H9 (cell line): Measurements from ENCODE around the gene CDK5R2. TPM values are rescaled to one million over a fixed set of nuclear protein-coding genes. Genes with fewer than 3 reads are reported as not detected.
A peak's percentile ranks its signal among the peaks of the same experiment; 100 is the strongest.

ENCODE experiments used
- DNase-seq: peaks from one replicate; pipeline ENCODE4 v3.0.0-alpha.2; 2017
- H2AFZ ChIP-seq: one replicate; pipeline ENCODE4 v1.6.1; 2013; ENCODE audit warnings: mild to moderate bottlenecking, low read length, control low read depth, moderate library complexity
- H2AK5ac ChIP-seq: 2 replicates; pipeline ENCODE4 v1.6.1; 2013; ENCODE audit warnings: low read length, control low read depth, mixed read lengths; ENCODE audit not compliant: insufficient read length
- H2BK120ac ChIP-seq: one replicate; pipeline ENCODE4 v1.6.1; 2013; ENCODE audit warnings: low read depth, mild to moderate bottlenecking, low read length, control low read depth, inconsistent platforms; ENCODE audit not compliant: poor library complexity, severe bottlenecking
- H2BK12ac ChIP-seq: 2 replicates; pipeline ENCODE4 v1.6.1; 2013; ENCODE audit warnings: low read length, control low read depth, mixed read lengths, low read depth; ENCODE audit not compliant: insufficient read length
- H2BK15ac ChIP-seq: 2 replicates; pipeline ENCODE4 v1.6.1; 2013; ENCODE audit warnings: low read depth, low read length, control low read depth
- H2BK20ac ChIP-seq: one replicate; pipeline ENCODE4 v1.6.1; 2013; ENCODE audit warnings: low read depth, mild to moderate bottlenecking, low read length, control low read depth, inconsistent platforms; ENCODE audit not compliant: poor library complexity, severe bottlenecking
- H2BK5ac ChIP-seq: 2 replicates; pipeline ENCODE4 v1.6.1; 2013; ENCODE audit warnings: low read length, control low read depth, mixed read lengths; ENCODE audit not compliant: insufficient read length
- H3K14ac ChIP-seq: 2 replicates; pipeline ENCODE4 v1.6.1; 2013; ENCODE audit warnings: low read length, control low read depth; ENCODE audit not compliant: insufficient read depth
- H3K18ac ChIP-seq: 2 replicates; pipeline ENCODE4 v1.6.1; 2013; ENCODE audit warnings: low read depth, mild to moderate bottlenecking, mixed read lengths, low read length, control low read depth; ENCODE audit not compliant: insufficient read length
- H3K23ac ChIP-seq: 2 replicates; pipeline ENCODE4 v1.6.1; 2013; ENCODE audit warnings: low read length, control low read depth, mixed read lengths, low read depth; ENCODE audit not compliant: insufficient read length
- H3K23me2 ChIP-seq: 2 replicates; pipeline ENCODE4 v1.6.1; 2013; ENCODE audit warnings: low read depth, mild to moderate bottlenecking, mixed read lengths, low read length, control low read depth; ENCODE audit not compliant: insufficient read length, poor library complexity, severe bottlenecking
- H3K27ac ChIP-seq: 2 replicates; pipeline ENCODE4 v1.5.1; 2013; ENCODE audit warnings: low read length, control low read depth, mixed read lengths, low read depth; ENCODE audit not compliant: insufficient read length
- H3K27me3 ChIP-seq: 2 replicates; pipeline ENCODE4 v1.6.1; 2013; ENCODE audit warnings: low read length, control low read depth, inconsistent platforms; ENCODE audit not compliant: insufficient read depth
- H3K4ac ChIP-seq: 2 replicates; pipeline ENCODE4 v1.6.1; 2013; ENCODE audit warnings: low read depth, mild to moderate bottlenecking, control low read depth, inconsistent platforms, low read length, moderate library complexity
- H3K4me1 ChIP-seq: 2 replicates; pipeline ENCODE4 v1.6.1; 2013; ENCODE audit warnings: low read length, control low read depth, inconsistent platforms; ENCODE audit not compliant: insufficient read depth
- H3K4me2 ChIP-seq: 2 replicates; pipeline ENCODE4 v1.6.1; 2013; ENCODE audit warnings: low read length, control low read depth, mixed read lengths; ENCODE audit not compliant: insufficient read length, insufficient read depth
- H3K56ac ChIP-seq: 2 replicates; pipeline ENCODE4 v1.6.1; 2013; ENCODE audit warnings: low read depth, mild to moderate bottlenecking, mixed read lengths, low read length, control low read depth; ENCODE audit not compliant: insufficient read length
- H3K79me1 ChIP-seq: 2 replicates; pipeline ENCODE4 v1.6.1; 2013; ENCODE audit warnings: low read depth, mild to moderate bottlenecking, moderate library complexity, low read length, control low read depth, inconsistent platforms; ENCODE audit not compliant: insufficient read depth, poor library complexity, severe bottlenecking
- H3K79me2 ChIP-seq: 2 replicates; pipeline ENCODE4 v1.6.1; 2013; ENCODE audit warnings: low read length, control low read depth, inconsistent platforms; ENCODE audit not compliant: insufficient read depth
- H3K9ac ChIP-seq: 2 replicates; pipeline ENCODE4 v1.6.1; 2013; ENCODE audit warnings: low read length, control low read depth, mixed read lengths; ENCODE audit not compliant: insufficient read length; ENCODE audit errors: extremely low read depth
- H3K9me3 ChIP-seq: one replicate; pipeline ENCODE4 v1.6.1; 2013; ENCODE audit warnings: low read depth, low read length, inconsistent platforms; ENCODE audit not compliant: control insufficient read depth
- H3T11ph ChIP-seq: one replicate; pipeline ENCODE4 v1.6.1; 2013; ENCODE audit warnings: mild to moderate bottlenecking, low read length, control low read depth, inconsistent platforms
- H4K20me1 ChIP-seq: one replicate; pipeline ENCODE4 v1.6.1; 2013; ENCODE audit not compliant: control insufficient read depth, insufficient read length, insufficient read depth
- H4K5ac ChIP-seq: 2 replicates; pipeline ENCODE4 v1.6.1; 2013; ENCODE audit warnings: low read depth, mild to moderate bottlenecking, mixed read lengths, low read length, control low read depth; ENCODE audit not compliant: insufficient read length
- H4K8ac ChIP-seq: replicated peaks from 2 replicates; pipeline ENCODE4 v1.6.1; 2013; ENCODE audit warnings: low read length, control low read depth, mixed read lengths, low read depth; ENCODE audit not compliant: insufficient read length
- H4K91ac ChIP-seq: 2 replicates; pipeline ENCODE4 v1.6.1; 2013; ENCODE audit warnings: low read depth, mild to moderate bottlenecking, moderate library complexity, mixed read lengths, low read length, control low read depth; ENCODE audit not compliant: insufficient read length
- H3K27ac Mint-ChIP-seq, 3 experiments: 2 replicates in 2 of 3; 3 replicates in 1 of 3; pipeline ENCODE4 v1.8.0; 2020 to 2021; ENCODE audit warnings: mixed read lengths in 3 of 3, mild to moderate bottlenecking in 1 of 3, moderate library complexity in 1 of 3
- H3K27me3 Mint-ChIP-seq: 2 replicates; pipeline ENCODE4 v1.8.0; 2021; ENCODE audit warnings: low read depth, mild to moderate bottlenecking, moderate library complexity, mixed read lengths
- H3K36me3 Mint-ChIP-seq, 3 experiments: 2 replicates in 2 of 3; 3 replicates in 1 of 3; pipeline ENCODE4 v1.8.0; 2020 to 2021; ENCODE audit warnings: low read depth in 3 of 3, mixed read lengths in 3 of 3; ENCODE audit not compliant: insufficient read depth in 1 of 3
- H3K4me1 Mint-ChIP-seq, 2 experiments: 2 replicates each; pipeline ENCODE4 v1.8.0; 2020; ENCODE audit warnings: mixed read lengths in 2 of 2
- H3K4me3 Mint-ChIP-seq, 2 experiments: 2 replicates in 1 of 2; 3 replicates in 1 of 2; pipeline ENCODE4 v1.8.0; 2020 to 2021; ENCODE audit warnings: mild to moderate bottlenecking in 2 of 2, mixed read lengths in 2 of 2, moderate library complexity in 1 of 2
- H3K9me3 Mint-ChIP-seq, 2 experiments: 2 replicates in 1 of 2; 3 replicates in 1 of 2; pipeline ENCODE4 v1.8.0; 2020; ENCODE audit warnings: mild to moderate bottlenecking in 2 of 2, mixed read lengths in 2 of 2, moderate library complexity in 1 of 2
- WGBS: extraction: QIAGEN DNeasy Blood & Tissue Kit; methylation state at CpG from one replicate; pipeline ENCODE4 v1.1.7; 2013; ENCODE audit warnings: missing lambda C conversion rate, low lambda C conversion rate, mixed read lengths; ENCODE audit not compliant: insufficient read length; ENCODE audit errors: extremely low coverage; 5-methylcytosine and 5-hydroxymethylcytosine counted together
- total RNA-seq: library from RNA; stranded (reverse); gene quantifications from 2 replicates; pipeline ENCODE4 v1.2.1, GENCODE V29; 2021
- TF ChIP-seq, protein P1 (sequence below): fragments of 200-600 bp; sonication (generic); conservative IDR thresholded peaks from 3 replicates; pipeline ENCODE4 v1.8.0; 2021; ENCODE audit warnings: antibody characterized with exemption, mild to moderate bottlenecking

The CDK5R2 gene
- total RNA-seq, 1 experiment from 2014 or later = 0.26 TPM

- Mint-ChIP-seq H3K27me3 (peaks cover 90% of the 10 kb centered on the region), H3K27ac (no peak overlapping the region), H3K9me3 (peaks cover 0 to 2% of the 10 kb centered on the region in 2 experiments; a peak in 2 of 5 replicates), H3K36me3 (no peaks in the 10 kb centered on the region; a peak in 3 of 7 replicates), H3K4me1 (peaks cover 9 to 24% of the 10 kb centered on the region in 2 experiments), H3K4me3 (peak overlapping the region; percentile 25 to 26; a peak in 3 of 5 replicates)
- Histone ChIP-seq H3K23me2 (peaks cover 12% of the 10 kb centered on the region), H4K8ac (no peak overlapping the region), H4K5ac (no peak overlapping the region), H3K14ac (no peak overlapping the region), H3K4me1 (peaks cover 4% of the 10 kb centered on the region; the same call in 1 of the 2 replicates), H3K56ac (no peak overlapping the region), H2AK5ac (no peak overlapping the region), H3K9ac (no peak overlapping the region), H2BK5ac (no peak overlapping the region), H3K79me1 (no peaks in the 10 kb centered on the region), H3K4me2 (no peak overlapping the region), H3K4ac (no peak overlapping the region), H3K23ac (no peak overlapping the region), H3T11ph (no peak overlapping the region), H2BK12ac (no peak overlapping the region), H3K18ac (no peak overlapping the region), H2BK120ac (no peak overlapping the region), H4K91ac (no peak overlapping the region), H2AFZ (no peak overlapping the region), H3K27ac (no peak overlapping the region), H3K79me2 (no peaks in the 10 kb centered on the region), H3K27me3 (peaks cover 19% of the 10 kb centered on the region), H3K9me3 (no peaks in the 10 kb centered on the region), H2BK15ac (no peak overlapping the region), H4K20me1 (no peaks in the 10 kb centered on the region), H2BK20ac (no peak overlapping the region)
- no peak for DNase-seq
- TF ChIP-seq, protein P1, sequence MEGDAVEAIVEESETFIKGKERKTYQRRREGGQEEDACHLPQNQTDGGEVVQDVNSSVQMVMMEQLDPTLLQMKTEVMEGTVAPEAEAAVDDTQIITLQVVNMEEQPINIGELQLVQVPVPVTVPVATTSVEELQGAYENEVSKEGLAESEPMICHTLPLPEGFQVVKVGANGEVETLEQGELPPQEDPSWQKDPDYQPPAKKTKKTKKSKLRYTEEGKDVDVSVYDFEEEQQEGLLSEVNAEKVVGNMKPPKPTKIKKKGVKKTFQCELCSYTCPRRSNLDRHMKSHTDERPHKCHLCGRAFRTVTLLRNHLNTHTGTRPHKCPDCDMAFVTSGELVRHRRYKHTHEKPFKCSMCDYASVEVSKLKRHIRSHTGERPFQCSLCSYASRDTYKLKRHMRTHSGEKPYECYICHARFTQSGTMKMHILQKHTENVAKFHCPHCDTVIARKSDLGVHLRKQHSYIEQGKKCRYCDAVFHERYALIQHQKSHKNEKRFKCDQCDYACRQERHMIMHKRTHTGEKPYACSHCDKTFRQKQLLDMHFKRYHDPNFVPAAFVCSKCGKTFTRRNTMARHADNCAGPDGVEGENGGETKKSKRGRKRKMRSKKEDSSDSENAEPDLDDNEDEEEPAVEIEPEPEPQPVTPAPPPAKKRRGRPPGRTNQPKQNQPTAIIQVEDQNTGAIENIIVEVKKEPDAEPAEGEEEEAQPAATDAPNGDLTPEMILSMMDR = no peak
- no CpG with 5 or more reads among the region's 4 CpGs for WGBS
Observed at GRCh38 chr2:218957671-218958070, 1.8 kb upstream of the CDK5R2 start.
